Activated gamma-delta T cell (primary cell): Measurements from ENCODE around the gene KBTBD12.

Source experiments
- DNase-seq: peaks from one replicate; lab custom pipeline; 2025; lab: John Stamatoyannopoulos, UW

Gene KBTBD12

DNA sequence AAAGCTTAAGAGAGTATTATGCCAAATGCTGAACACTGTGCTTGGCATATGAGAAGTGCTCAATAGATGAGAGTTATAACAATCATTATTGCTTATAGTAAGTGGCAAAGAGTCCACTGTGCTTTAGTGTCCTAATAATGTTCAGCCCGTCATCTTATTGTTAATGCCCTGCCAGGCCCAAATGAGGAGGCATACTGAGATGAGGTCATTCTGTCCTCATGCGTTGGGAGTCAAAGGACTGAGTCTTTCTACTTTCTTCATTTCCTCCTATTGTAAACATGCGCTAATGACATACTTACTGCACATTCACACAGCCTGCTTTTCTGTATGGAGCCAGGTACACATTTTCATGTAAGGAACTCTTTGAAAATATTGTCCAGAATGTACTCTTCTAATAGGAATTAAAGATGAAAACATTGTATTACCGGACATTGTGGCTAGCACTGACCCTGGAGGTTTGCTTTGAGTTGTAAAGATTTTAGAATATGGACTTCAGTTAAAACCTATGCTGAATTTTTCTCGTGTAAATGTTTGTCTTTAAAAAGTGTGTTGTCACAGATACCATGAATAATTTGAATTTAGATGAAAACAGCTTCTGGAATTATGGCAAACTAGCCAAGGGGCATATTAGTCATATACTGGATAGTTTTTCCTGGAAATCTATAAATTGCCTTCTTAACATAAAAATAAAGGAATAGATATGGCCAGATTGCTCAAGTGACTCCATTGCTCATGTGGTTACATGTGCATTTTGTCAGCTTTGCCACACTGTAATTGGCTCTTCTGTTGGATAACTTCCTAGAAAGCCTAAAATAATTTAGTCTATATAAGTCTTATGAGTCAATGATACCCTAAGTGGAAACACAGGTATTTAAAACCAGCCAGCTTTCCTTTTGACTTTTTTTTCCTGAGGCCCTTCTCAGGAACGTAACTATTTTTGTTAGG is 38.3 kb downstream of the KBTBD12 start:
- DNase-seq: no peak

DNA sequence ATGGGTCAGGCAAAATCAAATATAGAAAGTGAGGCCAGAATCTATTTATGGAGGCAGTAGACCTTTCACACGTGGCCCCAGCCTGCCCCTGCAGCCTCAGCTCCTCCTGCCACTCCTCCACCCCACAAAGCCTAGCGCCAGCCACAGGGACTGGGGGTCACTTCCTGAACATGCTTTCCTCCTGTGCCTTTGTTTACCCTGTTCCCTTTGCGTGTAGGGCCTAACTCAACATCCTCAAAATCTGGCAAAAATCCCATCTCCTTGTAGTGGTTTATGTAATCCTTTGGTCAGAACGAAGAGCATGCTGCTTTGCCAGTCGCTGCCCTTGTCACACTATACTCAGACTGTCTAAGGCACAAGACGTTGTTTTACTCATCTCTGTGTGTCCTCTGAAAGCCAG is 39.6 kb downstream of the KBTBD12 start:
- no peak for DNase-seq

DNA sequence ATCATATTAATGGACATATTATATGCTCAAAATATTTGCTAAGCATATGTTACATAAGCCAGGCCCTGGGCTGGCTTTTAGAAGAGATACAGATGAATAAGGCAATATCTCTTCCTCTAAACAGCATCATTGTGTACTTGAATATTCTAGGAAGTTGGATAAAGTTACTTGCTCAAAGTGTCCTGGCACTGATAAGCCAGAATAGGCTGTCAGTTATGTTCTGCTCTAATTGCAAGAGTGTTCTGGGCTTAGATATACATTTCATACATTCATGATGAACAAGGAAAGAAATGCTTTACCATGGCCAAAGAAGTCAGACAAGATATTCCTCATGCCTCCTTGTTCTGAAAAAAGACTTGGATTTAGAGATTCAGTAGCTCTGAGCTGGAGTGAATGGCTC is 40.7 kb downstream of the KBTBD12 start:
- no peak for DNase-seq

DNA sequence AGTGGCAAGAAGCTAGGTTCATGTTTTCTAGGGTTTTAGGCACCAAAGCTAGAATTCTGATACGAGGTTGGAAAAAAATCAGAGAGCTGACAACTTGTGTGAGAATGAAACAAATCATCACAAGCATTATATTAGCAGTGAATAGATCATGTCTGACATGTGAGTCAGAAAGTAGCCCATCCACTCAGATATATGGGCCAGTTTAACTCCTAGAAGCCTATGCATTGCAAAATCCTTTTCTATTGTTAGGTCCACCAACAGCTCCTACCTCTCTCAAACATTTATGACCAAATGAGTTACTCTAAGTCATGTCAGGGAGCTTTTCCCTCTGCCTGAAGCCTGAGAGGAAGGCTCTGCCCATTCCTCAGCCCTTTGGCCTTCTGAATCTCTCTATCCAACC is 44.0 kb downstream of the KBTBD12 start:
- DNase-seq: no peak

DNA sequence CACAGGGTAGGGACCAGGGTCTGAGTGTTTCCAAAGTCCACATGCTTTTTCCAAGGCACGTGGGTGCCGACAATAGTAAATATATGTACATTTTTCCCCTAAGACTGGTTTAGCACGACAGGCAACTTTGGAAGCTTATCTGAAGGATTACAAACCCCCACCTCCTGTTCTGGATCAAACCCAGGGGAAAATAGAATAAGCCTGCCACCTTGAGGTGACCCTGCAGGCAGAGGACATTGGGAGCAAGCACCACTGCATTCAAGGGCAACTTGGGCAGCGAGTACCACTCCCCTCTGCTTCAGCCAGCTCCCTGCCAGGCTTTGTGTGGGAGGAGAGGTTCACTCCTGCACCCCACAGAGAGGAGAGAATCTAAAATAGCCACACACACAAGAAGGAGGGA is 44.8 kb downstream of the KBTBD12 start:
- DNase-seq: no peak

DNA sequence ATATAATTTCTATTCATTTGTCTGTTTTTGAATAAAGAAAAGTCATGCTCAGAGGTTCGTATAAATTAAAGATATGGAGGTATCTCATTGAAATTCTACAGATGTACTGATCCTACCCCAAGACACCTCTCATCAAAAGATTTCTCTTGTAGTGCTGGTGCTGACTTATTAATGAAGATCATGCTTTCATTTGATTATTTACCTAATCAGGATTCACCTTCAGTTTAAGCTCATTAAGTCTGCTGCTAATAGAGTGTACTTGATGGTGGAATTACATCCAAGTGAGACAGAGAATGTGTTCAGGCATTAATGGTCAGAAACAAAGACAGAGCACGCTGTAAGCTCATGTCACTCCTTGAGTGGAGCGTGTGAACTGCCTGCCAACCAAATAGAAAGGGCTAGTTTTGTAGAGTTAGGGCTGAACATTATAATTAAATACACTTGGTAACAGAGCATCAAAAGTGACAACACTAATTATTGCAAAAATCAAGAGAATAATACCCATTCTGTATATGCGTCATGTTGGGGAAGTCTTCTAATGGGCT is 45.5 kb downstream of the KBTBD12 start:
- no peak for DNase-seq

DNA sequence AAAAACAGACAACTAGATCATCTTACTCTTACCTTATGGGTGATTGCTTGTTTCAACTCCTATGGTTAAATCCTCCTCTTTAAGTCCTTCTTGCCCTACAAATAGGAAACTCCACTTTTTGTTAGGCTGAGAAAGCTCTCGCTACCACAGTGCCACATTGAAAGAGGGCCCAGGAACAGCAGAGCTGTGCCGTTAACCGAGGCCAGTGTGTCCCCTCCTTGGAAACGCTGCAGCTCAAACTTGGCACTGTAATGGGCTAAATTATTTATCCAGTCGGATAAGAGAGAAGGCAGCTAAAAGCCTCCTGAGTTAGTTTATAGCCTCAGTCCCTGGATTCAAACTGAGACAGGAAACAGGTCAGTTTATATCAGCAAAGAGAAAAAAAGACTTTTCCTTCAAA is 46.1 kb downstream of the KBTBD12 start:
- DNase-seq: no peak

DNA sequence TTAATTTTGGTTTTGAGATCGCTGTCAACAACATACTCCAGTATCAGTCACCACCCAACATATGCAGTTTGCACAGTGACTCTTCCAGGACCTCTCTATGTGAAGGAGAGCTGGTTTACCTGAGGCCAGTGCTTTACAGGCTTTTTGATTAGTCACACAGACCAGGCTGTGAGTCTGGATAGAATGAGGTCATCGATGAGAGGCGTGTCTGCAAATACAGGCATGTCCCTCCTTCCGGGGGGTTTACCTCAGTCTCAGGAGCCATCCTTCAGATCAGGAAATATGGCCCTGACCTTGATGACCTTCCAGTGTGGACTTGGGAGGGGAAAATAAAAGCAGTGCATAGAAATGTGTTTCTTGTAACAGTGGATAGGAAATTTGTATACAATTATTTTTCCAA is 46.9 kb downstream of the KBTBD12 start:
- DNase-seq: no peak

DNA sequence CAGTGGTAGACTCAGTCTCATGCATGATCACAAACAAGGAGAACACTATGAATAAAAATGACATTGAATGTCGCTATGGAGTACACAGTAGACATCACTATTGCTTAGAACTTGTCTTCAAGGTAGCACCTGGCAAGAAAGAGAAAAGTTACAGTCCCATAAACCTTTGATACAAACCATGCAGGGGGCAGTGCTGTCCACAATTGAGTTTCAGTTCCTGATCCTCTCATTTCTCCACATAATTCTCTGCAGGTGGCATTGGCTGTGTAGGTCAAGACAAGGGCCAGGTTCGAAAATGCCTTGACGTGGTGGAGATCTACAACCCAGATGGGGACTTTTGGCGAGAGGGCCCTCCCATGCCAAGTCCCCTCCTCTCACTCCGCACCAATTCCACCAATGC is 47.9 kb downstream of the KBTBD12 start:
- no peak for DNase-seq

DNA sequence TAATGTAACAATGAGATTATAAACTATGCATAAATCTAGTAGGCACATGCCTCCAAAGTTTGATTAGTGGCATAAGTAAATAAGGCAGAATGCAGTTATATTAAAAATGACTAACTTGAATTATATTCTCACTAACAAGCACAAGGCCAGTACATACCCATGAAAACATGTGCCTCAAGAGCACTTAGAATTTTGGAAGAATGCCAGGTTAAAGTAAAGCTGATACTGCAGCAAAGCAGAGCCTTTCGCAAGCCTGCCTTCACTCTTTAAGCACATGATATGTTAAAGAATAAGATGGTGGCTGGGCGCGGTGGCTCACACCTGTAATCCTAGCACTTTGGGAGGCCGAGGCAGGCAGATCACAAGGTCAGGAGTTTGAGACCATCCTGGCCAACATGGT is 49.0 kb downstream of the KBTBD12 start:
- no peak for DNase-seq

DNA sequence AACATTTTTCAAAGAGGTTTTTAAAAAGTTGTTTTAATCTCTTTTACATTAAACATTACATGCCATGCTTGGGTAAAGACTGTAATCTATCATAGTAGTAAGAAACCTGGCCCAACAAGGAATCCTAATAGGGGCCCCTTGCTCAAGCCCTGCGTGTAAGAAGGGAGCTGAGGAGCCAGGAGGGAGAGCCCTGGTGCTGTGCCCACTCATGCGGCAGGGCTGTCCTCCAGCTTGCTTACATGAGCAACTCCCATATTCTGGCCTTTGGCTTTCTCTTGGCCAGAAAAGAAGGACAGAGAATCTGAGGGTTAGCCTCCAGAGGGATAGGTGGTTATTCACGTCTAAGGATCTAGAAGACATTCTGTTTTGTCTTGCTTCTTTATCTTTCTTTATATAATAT is 49.8 kb downstream of the KBTBD12 start:
- no peak for DNase-seq

DNA sequence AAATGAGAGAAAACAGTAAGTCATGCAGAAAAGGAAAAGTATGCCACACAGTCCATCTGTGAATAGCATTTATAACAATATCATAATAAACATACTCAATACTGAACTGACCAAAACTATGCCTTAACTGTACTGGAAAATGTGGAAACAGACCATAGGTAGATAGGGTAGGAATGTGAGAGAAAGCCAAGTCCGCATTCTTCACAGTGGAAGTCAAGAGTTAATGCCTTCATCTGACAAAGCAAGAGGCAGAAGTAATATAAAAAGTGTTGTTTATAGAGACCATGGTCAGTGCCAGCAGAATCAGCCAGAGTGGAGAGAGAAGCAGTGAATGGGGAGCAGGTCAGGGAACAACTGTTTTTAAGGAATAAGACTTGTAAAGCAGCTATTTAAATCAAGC is 52.3 kb downstream of the KBTBD12 start:
- DNase-seq: no peak

DNA sequence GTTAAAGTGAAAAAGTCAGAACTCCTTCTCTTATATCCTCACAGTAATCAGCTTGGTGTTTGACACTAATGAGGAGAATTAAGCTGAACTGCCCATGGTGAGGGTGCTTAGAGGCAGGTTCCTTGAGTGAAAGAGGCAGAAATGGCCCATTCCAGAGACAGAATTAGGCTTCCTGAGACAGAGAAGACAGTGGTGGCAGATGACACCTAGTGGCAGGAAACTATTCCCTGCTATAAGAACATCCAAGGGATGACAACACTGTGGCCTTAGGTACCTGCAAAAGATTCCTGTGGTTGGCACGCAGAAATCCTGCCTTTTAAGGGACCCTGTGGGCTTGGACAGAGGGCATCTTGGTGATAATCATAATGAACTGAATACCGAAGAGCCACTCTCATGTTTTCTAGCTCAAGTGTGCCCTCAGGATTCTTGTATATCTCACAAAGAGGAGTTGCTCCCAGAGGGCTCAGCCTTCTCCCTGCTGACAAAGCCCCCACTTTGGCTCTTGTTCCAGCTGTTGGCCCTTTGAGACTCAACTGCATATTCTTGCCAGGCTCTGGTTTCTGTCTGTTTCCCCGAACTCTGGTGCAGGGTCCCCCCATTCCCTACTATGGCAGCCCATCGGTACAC is 56.0 kb downstream of the KBTBD12 start:
- DNase-seq: no peak

DNA sequence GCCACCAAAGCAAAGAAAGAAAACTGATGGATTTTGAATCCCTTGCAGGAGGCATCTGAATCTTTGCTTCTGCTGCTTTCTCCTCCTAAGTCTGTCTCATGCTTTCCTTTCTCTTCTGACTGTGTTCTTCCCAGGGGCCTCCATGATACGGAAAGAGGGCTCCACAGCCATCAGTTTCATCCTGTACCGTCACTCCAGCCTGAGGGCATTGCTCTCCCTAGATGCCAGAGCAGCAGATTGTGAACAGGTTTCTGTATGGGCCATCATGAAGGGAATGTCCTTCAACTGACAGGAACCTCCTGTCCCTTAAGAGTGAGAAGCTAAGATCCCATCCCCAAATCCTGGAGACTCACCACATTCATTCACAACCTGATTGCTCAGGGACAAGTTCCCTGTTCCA is 59.2 kb downstream of the KBTBD12 start:
- no peak for DNase-seq

DNA sequence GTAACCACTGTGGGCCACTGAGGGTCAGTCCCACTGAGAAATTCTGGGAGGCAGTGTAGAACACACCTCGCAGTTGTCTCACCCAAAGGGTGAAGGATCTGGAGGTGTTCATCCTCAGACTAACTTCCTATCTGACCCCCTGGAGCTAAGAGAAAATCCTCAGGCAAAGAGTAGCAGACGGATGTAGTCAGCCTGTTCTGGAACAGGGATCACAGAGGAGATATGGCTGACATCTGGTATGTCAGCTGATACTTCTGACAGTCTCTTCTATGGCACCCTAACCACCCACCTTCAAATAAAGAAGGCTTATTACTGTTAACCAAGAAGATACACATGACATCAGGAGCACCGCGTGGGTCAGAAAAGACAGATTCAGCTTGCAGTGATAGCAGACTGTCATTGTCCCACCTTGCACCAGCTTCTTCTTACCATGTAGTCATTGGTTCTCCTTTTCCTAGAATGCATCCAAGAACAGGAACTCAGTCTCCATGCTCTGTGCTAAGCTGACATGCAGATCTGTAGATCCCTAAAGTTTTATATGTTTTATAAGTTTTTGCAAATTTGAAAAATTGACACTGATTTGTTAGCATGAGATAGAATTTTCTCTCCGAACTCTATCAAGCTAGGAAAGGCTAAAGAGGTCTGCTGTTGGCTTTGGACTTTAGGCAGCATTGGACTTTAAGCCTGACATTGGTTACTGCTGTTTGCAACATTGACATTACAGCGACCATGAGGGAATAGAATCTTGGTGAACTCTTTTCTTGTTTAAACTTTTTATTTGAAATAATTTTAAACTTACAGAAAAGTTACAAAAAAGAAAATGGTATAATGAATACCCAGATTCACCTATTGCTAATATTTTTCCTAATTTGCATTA is 60.4 kb downstream of the KBTBD12 start:
- DNase-seq: no peak

DNA sequence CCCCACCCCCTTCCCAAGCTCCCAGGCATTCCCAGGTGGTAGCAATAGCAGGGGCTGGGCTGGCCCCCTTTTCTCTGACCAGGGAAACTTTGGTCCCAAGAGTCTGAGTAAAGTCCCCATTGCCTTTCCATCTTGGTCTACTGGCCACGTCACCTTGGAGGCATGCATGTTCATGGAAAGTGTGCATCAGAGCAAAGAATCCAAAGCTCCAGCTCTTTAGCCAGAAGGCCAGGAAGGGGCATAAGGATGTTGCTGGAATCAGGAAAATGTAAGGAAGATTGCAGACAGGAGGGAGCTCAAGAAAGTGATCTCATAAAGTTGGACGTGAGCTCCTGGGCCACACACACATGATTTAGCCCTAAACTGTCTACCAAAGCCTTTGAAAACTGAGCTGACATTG is 63.6 kb downstream of the KBTBD12 start:
- DNase-seq: no peak

DNA sequence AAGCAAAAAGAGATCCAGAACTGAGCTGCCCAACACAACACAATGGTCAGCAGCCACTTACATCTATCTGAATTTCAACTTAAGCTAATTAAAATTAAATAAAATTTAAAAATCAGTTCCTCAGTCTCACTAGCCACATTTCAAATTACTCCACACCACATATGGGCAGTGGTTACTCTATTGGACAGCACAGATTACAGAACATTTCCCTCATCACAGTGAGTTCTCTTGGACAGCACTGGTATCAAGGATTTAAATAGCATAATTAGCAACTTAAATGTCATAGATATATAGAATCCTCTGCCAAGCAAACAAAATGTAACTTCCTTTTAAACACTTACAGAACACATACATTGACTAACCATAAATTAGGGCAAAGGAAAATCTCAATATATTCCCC is 64.4 kb downstream of the KBTBD12 start:
- DNase-seq: no peak

DNA sequence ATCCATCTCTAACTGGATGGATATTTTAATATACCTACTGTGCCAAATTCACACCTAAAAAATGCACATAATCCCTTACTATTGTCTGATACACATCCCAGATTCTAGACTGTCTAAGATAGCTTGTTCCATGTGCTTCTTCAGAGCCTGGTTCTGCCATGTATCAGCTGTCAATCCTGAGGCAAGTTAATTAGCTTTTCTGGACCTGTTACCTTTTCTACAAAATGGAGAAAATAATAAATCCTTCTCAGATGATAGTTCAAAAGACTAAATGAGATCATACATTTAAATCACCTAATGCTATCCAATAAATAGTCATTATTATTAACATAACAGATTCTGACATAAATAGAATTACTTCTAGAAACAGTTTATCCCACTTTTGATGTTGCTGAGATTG is 66.1 kb downstream of the KBTBD12 start:
- DNase-seq: no peak

DNA sequence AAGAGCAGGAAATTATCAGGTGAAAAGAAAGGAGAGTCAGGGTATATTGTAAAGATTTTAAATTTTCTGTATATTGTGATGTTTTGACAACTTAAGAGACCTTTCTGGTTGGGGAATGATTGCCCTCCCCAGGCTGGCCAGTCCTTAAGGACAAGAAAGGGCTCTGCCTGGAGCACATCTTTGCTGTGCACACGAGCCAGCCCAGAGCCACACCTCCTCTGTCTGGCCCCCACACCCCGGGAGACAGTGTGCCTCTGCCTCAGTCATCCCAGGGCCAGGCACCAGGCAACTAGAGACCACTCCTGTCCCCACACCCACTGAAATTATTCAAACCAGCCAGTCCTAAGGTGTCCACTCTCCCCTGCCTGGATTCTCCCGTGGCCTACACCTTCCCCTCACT is 67.1 kb downstream of the KBTBD12 start:
- no peak for DNase-seq

DNA sequence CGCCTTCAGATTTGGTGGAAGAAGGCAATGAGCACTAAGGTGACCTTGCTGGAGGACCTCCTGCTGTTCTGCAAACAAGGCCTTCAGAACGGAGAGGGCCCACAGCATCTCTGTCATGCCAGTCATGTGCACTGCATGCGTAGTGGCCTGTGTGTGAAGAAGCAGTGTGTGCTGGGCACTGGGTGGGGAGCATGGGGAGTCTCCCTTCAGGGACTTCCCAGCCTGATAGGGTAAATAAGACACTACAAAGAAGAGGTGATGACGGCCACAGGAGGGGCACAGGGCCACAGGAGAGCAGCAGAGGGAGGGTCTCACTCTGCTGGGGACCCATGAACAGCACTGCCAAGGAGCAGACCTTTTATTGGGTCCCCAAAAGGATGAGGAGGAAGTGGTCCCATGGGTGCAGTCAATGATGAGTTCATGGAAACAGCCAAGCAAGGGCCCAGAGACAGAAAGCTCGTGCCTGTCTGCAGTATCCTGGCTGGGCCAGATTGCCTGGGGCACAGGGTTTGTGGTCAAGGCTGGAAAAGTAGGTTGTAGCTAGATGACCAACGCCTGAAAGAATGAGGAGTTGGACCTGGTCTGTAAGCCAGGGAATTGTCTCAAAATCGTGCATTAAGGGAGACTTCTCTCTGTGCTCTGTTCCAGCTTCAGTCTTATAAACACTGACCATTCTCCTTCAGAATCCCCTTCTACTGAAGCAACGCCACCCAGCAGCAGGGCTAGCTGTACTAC is 69.4 kb downstream of the KBTBD12 start:
- no peak for DNase-seq

DNA sequence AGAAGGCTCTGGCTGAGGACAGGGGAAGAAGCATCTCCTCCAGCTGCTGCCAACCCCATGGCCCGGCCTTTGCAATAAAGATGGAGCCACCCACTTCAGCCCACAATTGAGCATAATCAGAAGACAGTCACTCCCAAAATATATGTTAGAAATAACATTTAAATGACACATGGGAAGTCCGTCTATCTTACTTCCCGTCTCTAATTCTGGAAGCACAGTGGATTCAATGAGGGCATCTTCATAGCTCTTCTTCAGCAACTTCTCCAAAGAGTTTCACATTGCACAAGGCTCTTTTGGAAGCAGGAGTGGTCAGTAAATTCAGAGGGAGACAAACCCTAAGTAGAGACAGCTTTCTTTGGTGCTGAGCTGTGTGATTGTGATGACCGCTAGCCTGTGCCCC is 70.2 kb downstream of the KBTBD12 start:
- no peak for DNase-seq
